HG03565 (cell line): Measurements from ENCODE around the gene FJX1.
"Not testable (repeated sequence)": the region's sequence is repeated elsewhere in the genome, so short reads cannot be mapped to it uniquely, and the experiment has no call there.

Experiments used
- ATAC-seq: cut with Tn5 transposase; IDR thresholded peaks from one replicate; pipeline ENCODE4 v1.9.1; 2021; ENCODE audit warnings: mild to moderate bottlenecking, moderate library complexity; ENCODE audit not compliant: unreplicated experiment

The FJX1 gene

DNA sequence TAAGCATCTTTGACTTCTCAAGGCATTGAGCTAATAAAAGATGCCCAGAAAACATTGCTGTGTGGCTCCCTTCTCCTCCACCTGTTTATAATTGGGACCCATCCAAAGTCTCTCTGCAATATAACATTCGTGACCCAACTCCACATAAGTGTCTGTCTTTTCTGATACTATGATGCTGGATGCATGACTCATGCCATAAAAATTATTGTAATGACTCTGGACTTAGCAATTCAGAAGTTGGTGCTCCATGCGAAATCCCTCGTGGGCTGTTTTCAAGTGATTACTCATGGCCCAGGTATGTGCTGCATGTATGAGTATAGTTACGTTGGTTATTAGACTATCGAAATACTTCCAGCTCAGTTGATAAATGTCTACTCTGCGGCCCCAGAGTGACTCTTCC lies 11.7 kb downstream of the FJX1 start:
- ATAC-seq, result no peak

DNA sequence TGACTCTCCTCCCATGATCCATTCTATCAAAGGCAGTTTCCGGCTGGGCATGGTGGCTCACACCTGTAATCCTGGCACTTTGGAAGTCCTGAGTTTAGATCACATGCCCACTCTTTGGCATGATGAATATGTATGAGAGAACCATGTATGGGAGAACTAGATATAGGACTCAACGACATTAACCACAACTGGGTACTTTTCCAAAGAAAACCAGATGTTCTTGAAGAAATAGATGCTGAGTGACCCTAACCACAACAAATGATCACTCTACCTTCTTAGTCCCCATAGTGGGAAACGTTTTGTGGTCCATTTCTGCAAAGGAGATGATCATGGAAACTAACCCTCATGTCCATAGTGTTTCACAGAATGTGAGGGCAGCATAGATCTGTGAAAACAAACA lies 13.6 kb downstream of the FJX1 start:
- ATAC-seq, result no peak

DNA sequence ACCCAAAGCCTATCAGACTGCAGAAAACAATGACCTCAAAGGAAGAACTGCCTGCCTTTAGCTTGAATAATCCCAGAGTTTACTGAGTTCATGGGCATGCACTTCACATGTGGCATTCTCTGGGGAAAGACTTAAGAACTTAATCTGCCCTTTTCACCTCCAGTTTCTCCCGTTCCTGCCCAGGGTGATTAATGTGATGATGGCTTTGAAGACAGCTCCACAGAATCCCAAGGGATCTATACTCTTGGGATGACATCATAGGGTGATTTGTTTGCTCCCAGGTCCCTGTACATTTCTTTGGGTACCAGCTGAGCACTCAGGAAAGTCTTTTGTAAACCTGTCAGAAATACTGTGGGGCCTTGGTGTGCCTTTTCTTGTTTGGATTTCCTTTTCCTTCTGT lies 14.0 kb downstream of the FJX1 start:
- ATAC-seq, result no peak

DNA sequence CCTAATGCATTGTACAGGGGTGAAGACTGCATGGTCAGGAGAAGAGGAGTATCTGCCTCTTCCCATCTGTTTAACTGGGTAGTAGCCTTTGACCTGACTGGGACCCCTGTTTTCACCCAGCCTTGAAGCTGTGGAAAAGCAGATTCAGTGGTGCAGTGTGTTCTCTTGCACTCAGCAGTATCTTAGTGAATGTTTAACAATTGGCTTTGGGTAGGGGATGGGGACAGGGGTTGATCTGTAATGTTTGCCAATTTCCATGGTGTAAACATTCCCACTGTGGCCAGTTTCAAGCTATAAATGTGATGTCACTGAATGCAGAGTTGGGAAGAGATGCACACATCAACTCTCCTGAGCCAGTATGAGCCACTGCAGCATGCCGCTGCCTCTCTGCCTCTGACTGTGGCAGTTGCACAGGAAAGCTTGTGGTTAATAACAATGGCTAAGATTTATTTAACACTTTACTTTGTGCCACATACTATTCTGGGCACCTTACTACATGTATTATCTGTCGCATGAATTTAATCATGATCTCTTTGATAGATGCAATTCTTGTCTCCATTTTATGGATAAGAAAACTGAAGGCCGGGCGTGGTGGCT lies 15.7 kb downstream of the FJX1 start:
- ATAC-seq, result no peak

DNA sequence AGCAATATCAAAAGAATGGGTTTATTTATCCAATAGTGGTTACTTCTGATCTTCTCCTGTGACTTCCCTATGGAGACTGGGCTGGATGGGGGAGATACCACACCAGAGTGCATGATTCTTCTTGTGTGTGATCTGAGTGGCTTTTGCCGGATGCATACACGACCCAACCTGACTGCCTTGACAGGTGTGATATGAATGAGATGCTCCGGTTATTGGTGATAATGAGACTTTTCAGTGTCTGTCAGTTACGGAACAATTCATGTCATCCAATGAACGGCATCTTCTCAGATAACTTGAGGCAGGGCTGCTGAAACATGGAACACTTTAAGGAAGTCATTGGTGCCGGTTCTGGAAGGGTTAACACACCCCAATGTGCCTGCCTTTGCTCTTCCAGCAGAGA lies 17.7 kb downstream of the FJX1 start:
- no peak for ATAC-seq

DNA sequence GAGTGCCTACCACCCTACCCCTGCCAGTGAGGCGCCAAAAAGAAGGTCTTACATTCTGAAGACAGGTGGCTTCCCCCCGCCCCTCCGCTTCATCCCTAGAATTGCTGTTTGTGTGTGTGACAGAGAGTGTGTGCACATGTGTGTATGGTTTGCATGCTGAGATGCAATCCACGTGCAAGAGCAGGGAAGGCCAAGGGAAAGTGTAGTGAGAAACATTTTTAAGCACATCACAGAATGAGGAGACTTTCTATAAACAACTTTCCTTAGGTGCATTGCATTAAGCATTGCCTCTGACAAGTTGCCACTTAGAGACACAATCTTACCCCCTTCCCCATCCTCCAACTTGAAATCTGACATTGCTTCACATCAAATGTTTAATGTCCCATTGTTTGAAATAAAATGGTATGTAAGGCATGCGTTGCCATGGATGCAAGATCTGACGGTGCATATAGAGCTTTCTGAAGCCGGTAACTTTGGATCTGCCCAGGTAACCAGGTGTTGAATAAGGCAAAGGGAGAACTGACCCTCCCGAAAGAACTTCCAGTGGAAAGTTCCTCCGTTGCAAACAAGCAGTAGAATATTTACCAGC lies 21.4 kb downstream of the FJX1 start:
- no peak for ATAC-seq

DNA sequence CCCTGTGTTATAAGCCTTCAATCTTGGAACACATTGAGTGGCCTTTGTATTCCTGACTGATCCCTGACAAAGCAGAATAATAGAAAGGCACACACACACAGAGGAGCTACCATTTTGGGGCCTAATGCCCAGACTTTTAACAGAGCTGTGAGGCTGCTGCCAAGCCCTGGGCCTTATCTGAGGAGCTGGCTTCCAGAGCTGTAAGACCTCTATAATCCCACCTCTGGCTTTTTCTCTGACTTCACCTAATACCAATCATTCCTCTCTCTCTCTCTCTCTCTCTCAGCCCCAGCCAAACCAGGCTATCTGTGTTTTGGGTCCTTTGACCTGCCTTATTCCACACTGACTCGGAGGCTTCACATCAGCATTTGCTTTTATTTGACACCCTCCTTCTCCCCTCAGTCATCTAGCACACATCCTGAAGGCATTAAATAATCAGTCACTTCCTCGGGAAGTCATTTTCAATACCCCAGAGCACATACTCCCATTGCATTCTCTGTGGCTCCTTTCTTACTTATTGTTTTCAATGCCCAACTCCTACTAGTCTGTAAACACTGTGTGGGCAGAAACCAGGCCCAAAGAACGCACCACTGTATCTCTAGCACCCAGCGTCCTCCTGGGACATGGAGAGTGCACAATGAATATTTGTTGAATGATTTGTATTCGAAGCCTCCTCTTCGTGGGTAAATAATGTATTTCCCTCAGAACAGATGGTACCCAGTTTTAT lies 23.1 kb downstream of the FJX1 start:
- ATAC-seq, result no peak

DNA sequence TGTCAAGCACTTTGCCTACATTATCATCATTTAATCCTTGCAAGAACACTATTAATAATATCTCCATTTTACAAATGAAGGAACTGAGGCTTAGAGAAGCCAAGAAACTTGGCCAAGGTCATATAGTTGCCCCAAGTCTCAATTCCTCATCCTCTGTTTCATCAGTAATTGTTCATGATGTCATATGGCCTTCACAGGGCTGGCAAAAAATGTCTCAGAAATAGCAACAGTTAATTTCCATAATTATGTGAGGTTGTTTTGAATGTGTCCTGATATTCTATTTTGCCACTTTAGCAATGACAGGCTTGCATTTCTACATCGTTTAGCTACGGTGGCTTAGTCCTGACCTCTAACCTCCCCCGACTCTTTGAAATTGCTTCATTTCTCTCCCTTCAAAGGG lies 23.7 kb downstream of the FJX1 start:
- ATAC-seq, result no peak

DNA sequence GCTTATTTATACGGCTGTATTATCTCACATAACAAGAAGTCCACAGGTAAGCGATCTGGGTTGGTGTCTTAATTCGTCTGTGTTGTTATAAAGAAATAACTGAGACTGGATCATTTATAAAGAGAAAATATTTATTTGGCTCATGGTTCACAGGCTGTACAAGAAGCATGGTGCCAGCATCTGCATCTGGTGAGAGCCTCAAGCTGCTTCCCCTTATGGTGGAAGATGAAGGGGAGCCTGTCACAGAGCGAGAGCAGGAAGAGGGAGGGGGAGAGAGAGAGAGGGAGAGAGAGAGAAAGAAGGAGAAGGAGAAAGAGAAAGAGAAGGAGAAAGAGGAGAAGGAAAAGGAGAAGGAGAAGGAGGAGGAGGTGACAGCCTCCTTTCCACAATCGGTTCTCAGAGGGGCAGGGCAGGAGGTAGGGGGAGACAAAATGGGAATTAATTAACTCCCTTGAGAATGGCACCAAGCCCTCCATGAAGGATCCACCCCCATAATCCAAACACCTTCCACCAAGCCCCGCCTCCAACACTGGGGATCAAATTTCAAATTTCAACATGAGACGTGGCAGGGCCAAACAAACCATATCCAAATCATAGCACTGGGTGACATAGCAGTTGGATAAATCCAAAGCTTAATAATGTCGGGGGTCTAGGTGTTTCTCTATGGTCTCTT lies 29.3 kb downstream of the FJX1 start:
- no peak for ATAC-seq

DNA sequence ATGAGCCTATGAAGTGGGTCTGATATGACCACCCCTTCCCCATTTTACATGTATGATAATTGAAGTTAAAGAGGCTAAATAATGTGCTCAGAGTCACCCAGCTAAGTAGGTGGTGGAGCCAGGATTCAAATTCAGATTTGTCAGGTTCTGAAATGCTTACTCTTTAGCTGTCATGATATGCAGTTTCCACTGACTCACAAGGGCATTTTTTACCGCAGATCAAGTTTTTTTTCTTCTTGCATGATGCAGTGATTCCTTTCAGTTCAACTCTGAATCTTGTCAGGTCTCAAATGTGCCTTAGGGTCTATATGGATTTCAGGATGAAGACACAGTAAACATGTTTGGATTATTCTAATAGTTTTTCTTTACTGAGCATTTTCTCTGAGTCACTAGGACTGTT lies 31.7 kb downstream of the FJX1 start:
- ATAC-seq, result no peak

DNA sequence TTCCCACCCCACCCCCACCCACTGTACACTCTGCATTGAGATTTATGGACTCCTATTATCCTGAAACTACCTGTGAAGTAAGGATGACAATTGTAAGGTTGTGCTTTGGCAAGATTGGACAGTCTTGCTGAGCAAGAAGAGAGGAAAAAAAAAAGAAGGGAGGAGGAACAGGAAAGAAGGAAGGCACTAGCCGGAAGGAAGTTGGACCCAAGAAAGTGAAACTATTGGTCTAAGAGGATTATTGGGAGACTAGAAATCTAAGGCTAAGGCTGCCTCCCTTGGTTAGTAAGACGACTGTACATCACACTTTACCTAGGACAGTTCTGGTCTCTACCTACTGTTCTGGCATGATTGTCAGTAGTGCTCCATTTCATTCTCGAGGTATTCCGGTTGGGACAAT lies 32.2 kb downstream of the FJX1 start:
- no peak for ATAC-seq

DNA sequence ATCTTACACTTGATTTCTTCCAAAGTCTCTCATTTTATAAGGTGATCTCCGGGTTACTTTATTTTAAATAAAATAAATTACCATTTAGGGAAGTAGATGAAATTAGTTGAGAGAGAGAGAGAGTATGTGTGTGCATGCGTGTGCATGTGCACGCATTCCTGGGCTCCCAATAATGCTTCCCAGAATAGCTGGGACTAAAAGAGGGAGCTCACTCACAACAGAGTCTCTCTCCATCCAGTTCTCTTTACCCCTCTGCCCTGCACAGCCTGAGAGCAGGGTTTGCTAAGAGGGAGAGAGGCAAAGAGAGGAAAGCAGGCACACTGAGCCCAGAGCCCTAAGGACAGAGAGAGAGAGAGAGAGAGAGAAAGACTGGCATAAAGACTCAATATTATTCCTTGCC lies 33.0 kb downstream of the FJX1 start:
- ATAC-seq, result no peak

DNA sequence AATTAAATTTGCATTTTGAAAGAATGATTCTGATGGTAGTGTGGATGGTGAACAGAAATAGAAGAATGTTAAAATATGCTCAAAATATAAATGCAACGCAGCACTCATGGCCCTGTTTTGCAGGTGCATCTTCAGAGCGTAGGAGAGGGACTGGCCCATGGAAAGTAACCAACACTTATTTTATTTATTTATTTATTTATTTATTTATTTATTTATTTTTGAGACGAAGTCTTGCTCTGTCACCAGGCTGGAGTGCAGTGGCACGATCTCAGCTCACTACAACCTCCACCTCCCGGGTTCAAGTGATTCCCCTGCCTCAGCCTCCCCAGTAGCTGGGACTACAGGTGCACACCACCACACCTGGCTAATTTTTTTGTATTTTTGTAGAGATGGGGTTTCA lies 34.5 kb downstream of the FJX1 start:
- not testable (repeated sequence) for ATAC-seq

DNA sequence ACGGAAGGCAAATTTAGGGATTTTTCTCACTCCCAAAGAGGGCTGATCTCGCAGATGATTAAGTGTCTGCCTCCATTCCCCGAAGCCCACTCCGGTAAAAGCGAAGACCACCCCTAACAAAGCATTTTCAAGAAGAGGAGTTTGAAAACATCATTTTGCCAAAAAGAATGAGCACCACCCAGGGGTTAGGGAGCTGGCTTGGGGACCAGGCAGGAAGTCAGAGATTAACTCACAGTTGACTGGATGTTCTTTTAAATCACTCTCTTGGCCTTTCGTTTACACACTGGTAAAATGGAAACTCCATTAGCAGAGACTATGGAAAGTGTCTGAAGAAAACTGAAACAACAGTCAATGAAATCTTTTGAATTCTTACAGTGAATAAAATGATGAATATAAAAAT lies 36.5 kb downstream of the FJX1 start:
- ATAC-seq, result no peak

DNA sequence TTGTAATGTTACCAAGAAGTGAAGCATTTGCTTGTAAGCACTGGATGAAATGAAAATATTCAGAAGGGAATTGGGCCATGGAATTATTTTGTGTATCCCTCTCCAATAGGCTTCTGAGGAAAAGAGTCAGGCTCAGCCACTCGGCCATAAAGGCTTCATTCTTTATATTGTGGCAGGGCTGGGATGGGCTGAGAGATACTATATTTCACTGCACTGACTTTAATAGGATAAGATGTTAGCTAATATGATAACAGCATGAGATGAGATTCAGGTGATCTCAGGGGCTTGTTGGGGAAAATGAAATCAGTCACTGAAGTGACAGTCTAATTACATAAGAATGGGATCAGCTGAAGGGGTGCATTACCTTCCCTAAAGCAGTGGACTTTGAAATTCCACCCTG lies 37.0 kb downstream of the FJX1 start:
- ATAC-seq, result no peak

DNA sequence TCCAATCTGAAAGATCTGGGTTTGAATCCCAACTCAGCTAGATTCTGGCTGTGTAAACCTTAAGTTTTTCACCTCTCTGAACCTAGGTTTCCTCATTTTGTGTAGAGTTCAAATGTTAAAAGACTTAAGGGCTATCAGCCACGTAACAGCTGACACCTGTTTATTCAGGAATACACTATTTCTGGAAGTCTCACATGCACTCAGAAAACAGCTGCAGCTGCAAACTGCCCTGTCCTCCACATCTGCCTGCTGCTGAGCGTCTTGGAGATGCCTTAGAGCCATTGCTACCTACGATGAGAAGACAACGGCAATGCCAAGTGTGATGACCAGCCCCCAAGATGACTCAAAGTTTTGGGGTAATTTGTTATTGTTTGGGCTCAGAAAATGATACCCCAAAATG lies 37.6 kb downstream of the FJX1 start:
- no peak for ATAC-seq

DNA sequence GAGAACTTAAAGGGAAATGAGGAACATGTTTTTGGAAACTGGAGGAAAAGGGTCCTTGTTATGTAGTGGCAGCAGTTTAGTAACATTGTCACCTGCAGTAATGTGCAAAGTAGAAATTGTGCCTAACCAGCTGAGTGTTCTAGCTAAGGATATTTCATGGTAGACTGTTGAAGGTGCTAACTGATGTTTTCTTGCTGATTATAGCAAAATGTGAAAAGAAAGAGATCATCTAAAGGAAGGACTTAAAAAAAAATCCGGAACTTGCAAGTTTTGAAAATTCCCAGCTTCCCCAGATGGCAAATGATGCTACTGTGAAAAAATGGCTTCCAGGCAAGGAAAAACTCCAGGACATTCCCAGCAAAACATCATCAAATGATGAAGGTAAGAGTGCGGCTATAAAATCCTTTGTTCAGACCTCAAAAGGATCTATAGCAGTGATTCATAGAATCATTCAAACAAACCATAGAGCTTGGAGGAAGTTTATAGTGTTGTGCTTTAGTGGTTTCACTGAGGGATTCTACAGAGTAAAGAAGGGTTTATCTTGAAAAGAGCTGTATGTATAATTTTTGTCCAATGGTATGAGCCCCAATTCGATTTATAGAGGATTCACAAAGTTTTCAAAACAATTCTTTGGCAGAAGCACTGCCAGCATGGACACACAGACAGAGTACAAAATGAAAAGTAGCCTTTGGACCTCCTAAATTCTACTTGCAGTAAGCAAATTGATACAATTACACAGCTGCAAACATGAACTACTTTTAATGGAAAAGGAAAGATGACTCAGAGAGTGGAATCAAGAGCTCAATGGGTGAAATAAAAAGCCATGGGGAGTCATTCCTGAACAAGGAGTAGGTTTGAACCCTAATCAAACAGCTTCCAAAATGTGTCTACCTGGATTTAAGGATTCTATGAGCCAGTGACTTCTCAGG lies 40.0 kb downstream of the FJX1 start:
- ATAC-seq, result no peak

DNA sequence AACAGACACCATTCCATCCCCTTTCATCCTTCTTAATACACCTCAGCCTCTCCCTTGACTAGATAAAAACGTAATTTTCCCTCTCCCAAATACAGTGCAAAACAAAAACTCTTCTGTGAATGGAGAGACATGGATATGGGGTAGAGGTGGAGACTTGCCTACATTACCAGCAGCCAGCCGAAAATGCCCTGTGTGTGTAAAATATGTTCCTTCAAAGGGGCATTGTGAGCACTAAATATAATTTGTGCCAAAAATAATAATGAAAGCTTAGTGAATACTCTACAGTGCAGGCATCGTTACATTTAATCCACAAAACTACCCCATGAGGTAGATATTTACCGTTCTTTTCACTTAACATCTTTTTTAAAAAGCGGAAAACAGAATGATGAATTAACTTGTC lies 43.3 kb downstream of the FJX1 start:
- no peak for ATAC-seq

DNA sequence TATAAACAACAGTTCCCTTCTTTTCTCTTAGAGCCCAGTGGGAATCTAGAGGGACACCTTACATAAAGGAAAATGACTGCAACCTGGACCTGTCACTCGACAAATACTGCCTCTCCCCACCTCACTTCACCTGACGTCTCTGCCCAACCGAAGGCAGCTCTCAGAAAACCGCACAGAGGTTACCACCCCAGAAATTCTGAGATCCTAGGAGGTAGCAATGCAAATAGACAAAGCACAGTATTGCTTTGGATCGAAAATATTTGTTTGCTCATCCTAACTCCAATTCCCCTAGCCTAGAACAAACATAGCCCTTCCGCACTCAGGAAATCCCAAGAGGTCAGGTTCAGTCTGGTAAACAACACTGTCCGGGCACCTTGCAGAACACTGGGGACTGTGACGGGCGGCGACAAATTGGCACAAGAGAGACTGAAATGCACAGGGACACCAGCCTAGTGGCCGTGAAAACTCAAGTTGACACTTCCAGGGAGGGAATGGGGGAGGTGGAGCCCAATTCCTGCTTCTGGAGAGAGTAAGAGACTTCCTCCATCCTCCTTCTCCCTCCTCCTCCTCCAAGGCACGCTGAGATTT lies 43.9 kb downstream of the FJX1 start:
- peak; percentile 11 for ATAC-seq

DNA sequence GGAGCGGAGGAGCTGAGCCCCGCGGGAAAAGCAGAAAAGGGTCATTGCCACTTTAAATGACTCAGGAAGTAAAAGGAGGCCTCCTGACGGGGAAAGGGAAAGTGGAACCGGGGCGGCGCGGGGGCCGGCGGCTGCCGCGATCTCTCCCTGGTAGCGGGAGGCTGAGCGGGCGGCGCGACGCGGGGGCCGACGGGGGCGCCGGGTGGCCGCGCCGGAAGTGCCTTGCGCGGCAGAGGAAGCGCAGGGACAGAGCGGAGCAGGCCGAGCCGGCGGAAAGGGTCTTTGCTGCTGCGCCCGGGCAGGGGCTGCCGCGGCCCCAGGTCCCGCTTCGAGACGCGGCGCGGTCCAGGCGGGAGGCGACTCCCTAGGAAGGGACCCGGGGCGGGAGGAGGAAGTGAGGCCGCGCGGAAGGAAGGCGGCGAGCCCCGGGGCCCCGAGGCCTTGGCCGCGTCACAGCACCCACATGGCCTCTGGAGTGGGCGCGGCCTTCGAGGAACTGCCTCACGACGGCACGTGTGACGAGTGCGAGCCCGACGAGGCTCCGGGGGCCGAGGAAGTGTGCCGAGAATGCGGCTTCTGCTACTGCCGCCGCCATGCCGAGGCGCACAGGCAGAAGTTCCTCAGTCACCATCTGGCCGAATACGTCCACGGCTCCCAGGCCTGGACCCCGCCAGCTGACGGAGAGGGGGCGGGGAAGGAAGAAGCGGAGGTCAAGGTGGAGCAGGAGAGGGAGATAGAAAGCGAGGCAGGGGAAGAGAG lies 44.6 kb downstream of the FJX1 start, which contains the start of gene TRIM44:
TRIM44 (plus strand) TSS at position 127 of the 759 bp plus-strand sequence; CDS start at position 464, 337 bp downstream.
- peak; percentile 83 for ATAC-seq
